BE2C (cell line): ENCODE data around the gene LRP6.

Source experiments
- DNase-seq: peaks from one replicate; pipeline ENCODE4 v3.0.0-alpha.2; 2020
- H3K27me3 ChIP-seq: fragments of 250-450 bp; sonication (Bioruptor Pico); 2 replicates; pipeline ENCODE4 v1.5.1; 2020; ENCODE audit warnings: mild to moderate bottlenecking
- H3K36me3 ChIP-seq: fragments of 250-450 bp; sonication (Bioruptor Pico); 2 replicates; pipeline ENCODE4 v1.5.1; 2020; ENCODE audit warnings: mild to moderate bottlenecking
- H3K4me1 ChIP-seq: fragments of 250-450 bp; sonication (Bioruptor Pico); 2 replicates; pipeline ENCODE4 v1.5.1; 2020
- H3K4me3 ChIP-seq: 2 replicates; pipeline ENCODE4 v1.5.1; 2011; ENCODE audit warnings: low read depth, low read length
- H3K9me3 ChIP-seq: fragments of 250-450 bp; sonication (Bioruptor Pico); 2 replicates; pipeline ENCODE4 v1.5.1; 2020
- CTCF ChIP-seq: IDR thresholded peaks from 2 replicates; pipeline ENCODE4 v1.5.1; 2012; ENCODE audit warnings: mild to moderate bottlenecking, low read depth, low read length

The LRP6 gene

GRCh38 chr12:12108441-12109058, 158.3 kb downstream of the LRP6 start:
- Histone ChIP-seq H3K9me3 (peaks cover 3% of the 10 kb centered on the region; the same call in 1 of the 2 replicates), H3K27me3 (no peaks in the 10 kb centered on the region), H3K36me3 (0 out of 2 replicates have a peak, but pooled peaks cover 2% of the 10 kb centered on the region), H3K4me3 (no peak overlapping the region), H3K4me1 (no peaks in the 10 kb centered on the region)
- DNase-seq: no peak
- TF ChIP-seq CTCF: no peak

GRCh38 chr12:12107678-12108077, 159.2 kb downstream of the LRP6 start:
- H3K27me3 ChIP-seq: no peaks in the 10 kb centered on the region
- peaks cover 3% of the 10 kb centered on the region; the same call in 1 of the 2 replicates for H3K9me3 ChIP-seq
- H3K4me1 ChIP-seq: no peaks in the 10 kb centered on the region
- TF ChIP-seq CTCF: no peak
- H3K4me3 ChIP-seq: no peak overlapping the region
- no peaks in the 10 kb centered on the region for H3K36me3 ChIP-seq
- no peak for DNase-seq

- Histone ChIP-seq H3K4me3 (no peak overlapping the region), H3K9me3 (no peaks in the 10 kb centered on the region), H3K27me3 (no peaks in the 10 kb centered on the region), H3K36me3 (no peaks in the 10 kb centered on the region), H3K4me1 (peaks cover 12% of the 10 kb centered on the region)
- no peak for TF ChIP-seq CTCF
- peak; percentile 24 for DNase-seq
Measured at GRCh38 chr12:12099102-12099501, 167.7 kb downstream of the LRP6 start.

GRCh38 chr12:12098691-12099015, 168.2 kb downstream of the LRP6 start:
- TF ChIP-seq CTCF: no peak
- H3K4me3 ChIP-seq: no peak overlapping the region

GRCh38 chr12:12097891-12098690, 168.8 kb downstream of the LRP6 start:
- Histone ChIP-seq H3K27me3 (no peaks in the 10 kb centered on the region), H3K36me3 (no peaks in the 10 kb centered on the region), H3K4me3 (no peak overlapping the region), H3K9me3 (no peaks in the 10 kb centered on the region), H3K4me1 (peaks cover 12% of the 10 kb centered on the region)
- no peak for DNase-seq
- no peak for TF ChIP-seq CTCF

More at GRCh38 chr12:12098691-12099015, 168.2 kb downstream of the LRP6 start:
- Histone ChIP-seq H3K27me3 (no peaks in the 10 kb centered on the region), H3K4me1 (peaks cover 12% of the 10 kb centered on the region), H3K9me3 (no peaks in the 10 kb centered on the region), H3K36me3 (no peaks in the 10 kb centered on the region)
- DNase-seq: no peak

- no peak for TF ChIP-seq CTCF
- no peak for DNase-seq
- H3K36me3 ChIP-seq: no peaks in the 10 kb centered on the region
Measured at GRCh38 chr12:12095021-12095420, 171.8 kb downstream of the LRP6 start.

More at GRCh38 chr12:12095021-12095420, 171.8 kb downstream of the LRP6 start:
- Histone ChIP-seq H3K4me3 (no peak overlapping the region), H3K27me3 (no peaks in the 10 kb centered on the region), H3K4me1 (peaks cover 21% of the 10 kb centered on the region), H3K9me3 (no peaks in the 10 kb centered on the region)
